Immature natural killer cell (primary cell): ENCODE results near the gene TRIP11. TPM values are rescaled to one million over a fixed set of nuclear protein-coding genes. Genes with fewer than 3 reads are reported as not detected.

ENCODE experiments used
- DNase-seq, 3 donors: peaks; one replicate each; pipeline ENCODE4 v3.0.0; 2022; ENCODE audit warnings: mixed read lengths in 1 of 3
- H3K27ac Mint-ChIP-seq, 6 donors: one replicate each; pipeline ENCODE4 v1.8.0; 2020; ENCODE audit warnings: mixed read lengths in 6 of 6, mild to moderate bottlenecking in 5 of 6, inconsistent platforms in 4 of 6, moderate library complexity in 3 of 6
- H3K27me3 Mint-ChIP-seq, 3 donors: one replicate each; pipeline ENCODE4 v1.8.0; 2020 to 2021; ENCODE audit warnings: low read depth in 3 of 3, mild to moderate bottlenecking in 3 of 3, mixed read lengths in 3 of 3, moderate library complexity in 3 of 3, inconsistent platforms in 1 of 3
- H3K36me3 Mint-ChIP-seq, 3 donors: one replicate each; pipeline ENCODE4 v1.8.0; 2020; ENCODE audit warnings: mixed read lengths in 3 of 3, inconsistent platforms in 2 of 3, mild to moderate bottlenecking in 2 of 3
- H3K4me1 Mint-ChIP-seq, 2 donors: one replicate each; pipeline ENCODE4 v1.8.0; 2020; ENCODE audit warnings: inconsistent platforms in 2 of 2, mild to moderate bottlenecking in 2 of 2, mixed read lengths in 2 of 2, moderate library complexity in 1 of 2
- H3K4me3 Mint-ChIP-seq, 5 donors: one replicate each; pipeline ENCODE4 v1.8.0; 2020; ENCODE audit warnings: mild to moderate bottlenecking in 5 of 5, mixed read lengths in 5 of 5, inconsistent platforms in 3 of 5, moderate library complexity in 3 of 5
- H3K9me3 Mint-ChIP-seq, 6 donors: one replicate each; pipeline ENCODE4 v1.8.0; 2020; ENCODE audit warnings: mild to moderate bottlenecking in 6 of 6, mixed read lengths in 6 of 6, inconsistent platforms in 4 of 6, moderate library complexity in 3 of 6
- polyA plus RNA-seq, 3 donors: library from polyadenylated mRNA; unstranded; fragments of 300-500 nt; fragmentation: Illumina TruSeq; gene quantifications; one replicate each; pipeline ENCODE4 v1.2.3, GENCODE V29; 2021

The TRIP11 gene
- polyA plus RNA-seq, 3 donors from 2014 or later = 14.3 to 62.6 (median 24.3) TPM

DNA sequence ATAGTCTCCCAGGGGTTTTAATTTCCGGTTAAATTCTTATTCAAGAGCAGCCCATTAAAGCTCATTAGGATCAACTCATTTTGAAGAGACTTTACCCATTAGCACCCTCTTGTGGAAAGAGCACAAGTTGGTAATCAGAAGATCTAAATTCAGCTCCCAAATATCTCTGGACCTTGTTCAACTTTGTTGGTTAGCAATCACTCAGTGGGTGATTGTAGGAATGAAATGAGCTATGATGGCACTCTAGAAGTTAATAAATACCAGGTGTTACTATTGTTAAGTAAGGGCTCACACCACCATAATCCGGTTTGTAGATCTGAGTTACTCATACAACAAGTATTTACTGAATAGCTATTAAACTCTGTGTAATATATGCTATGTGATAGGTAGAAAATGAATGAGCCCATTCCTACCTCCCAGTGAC, 42.9 kb downstream of the TRIP11 start:
- Mint-ChIP-seq H3K27me3 (peaks cover 0 to 2% (median 0%) of the 10 kb centered on the region in 3 donors), H3K4me1 (peaks cover 34 to 38% of the 10 kb centered on the region in 2 donors), H3K4me3 (no peak overlapping the region), H3K27ac (peak overlapping the region in 5 of 6 donors; percentile 2 to 80 (median 27)), H3K36me3 (peaks cover 19 to 30% (median 22%) of the 10 kb centered on the region in 3 donors), H3K9me3 (no peaks in the 10 kb centered on the region)
- DNase-seq = peak; percentile 15 to 40 (median 24)

DNA sequence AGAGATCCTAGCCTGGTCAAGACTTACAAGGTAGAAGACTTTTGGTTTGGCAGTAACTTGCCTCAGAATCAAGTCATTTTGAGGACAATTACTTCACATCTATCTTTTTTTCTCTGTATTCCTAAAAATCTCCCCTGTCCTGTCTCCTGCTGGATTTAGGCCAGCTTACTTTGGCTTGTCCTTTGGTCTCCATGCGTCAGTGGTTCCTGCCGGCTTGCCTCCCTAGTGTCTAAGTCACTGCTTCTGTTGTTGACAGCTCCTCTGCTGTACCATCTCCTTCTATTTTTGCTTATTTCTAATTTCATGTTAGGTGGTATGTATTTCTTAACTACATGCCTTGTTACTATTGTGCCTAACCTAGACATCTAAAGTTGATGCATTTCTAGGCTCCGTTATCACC, 52.7 kb downstream of the TRIP11 start:
- Mint-ChIP-seq H3K4me1 (peaks cover 1 to 7% of the 10 kb centered on the region in 2 donors), H3K36me3 (peaks cover 29 to 56% (median 34%) of the 10 kb centered on the region in 3 donors), H3K27ac (peak overlapping the region in 1 of 6 donors; percentile 62), H3K4me3 (no peak overlapping the region), H3K9me3 (no peaks in the 10 kb centered on the region), H3K27me3 (no peaks in the 10 kb centered on the region)
- no peak for DNase-seq

DNA sequence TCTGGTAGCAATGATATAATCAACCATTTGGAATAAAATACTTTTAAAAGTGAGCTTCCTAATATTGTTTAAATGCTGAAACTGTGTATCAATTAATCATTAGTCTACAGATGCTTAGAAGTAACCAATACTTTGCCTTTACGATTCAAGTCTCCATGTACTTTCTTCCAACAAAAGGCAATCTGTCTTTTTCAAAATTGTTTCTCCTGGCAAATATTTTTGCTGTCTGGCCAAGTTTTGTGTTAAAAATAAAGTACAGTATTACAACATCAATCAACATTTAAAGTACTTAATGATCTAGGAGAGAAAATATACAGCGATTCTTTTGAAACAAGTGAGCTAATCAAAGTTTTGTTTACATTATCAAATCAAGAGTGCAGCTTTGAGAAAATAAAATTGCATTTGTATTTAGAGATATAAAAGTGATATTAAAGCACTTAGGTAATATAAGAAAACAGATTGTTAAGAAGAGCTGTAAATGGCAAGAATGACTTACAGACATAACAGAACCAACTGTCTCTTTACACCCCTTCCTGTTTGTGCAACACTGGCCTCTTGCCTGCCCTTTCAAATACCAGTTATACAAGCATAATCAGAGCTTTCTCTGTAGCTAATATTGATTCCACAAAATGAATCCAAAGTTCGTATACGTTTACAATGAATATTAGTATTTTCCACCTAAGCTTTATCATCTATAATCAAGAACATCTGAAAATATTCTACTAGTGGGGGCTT, 54.2 kb downstream of the TRIP11 start:
- Mint-ChIP-seq H3K4me1 (peaks cover 1 to 8% of the 10 kb centered on the region in 2 donors), H3K4me3 (no peak overlapping the region), H3K27ac (peak overlapping the region in 1 of 6 donors; percentile 30), H3K36me3 (peaks cover 26 to 52% (median 30%) of the 10 kb centered on the region in 3 donors), H3K9me3 (no peaks in the 10 kb centered on the region), H3K27me3 (no peaks in the 10 kb centered on the region)
- no peak for DNase-seq

DNA sequence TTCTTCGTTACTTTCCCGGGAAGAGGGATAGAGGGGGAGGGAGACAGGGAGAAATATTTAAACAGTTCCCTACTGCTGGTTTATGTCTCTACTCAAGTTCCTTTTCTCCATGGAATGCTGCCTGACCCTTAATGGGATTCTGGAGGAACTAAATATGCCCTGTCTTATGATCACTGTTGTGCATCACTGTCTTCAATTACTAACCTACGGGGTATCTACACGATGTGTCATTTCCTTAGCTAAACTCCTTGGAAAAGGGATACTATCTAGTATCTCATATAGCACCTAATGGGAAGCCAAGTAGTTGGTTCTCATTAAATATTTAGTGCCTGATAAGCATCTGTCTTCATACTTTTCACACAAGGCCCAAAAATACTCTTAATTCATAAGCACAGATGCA, 54.9 kb downstream of the TRIP11 start:
- peaks cover 26 to 56% (median 27%) of the 10 kb centered on the region in 3 donors for H3K36me3 Mint-ChIP-seq
- peaks cover 1 to 13% of the 10 kb centered on the region in 2 donors for H3K4me1 Mint-ChIP-seq
- no peaks in the 10 kb centered on the region for H3K9me3 Mint-ChIP-seq
- H3K27me3 Mint-ChIP-seq = no peaks in the 10 kb centered on the region
- no peak overlapping the region for H3K27ac Mint-ChIP-seq
- no peak for DNase-seq
- H3K4me3 Mint-ChIP-seq = no peak overlapping the region

DNA sequence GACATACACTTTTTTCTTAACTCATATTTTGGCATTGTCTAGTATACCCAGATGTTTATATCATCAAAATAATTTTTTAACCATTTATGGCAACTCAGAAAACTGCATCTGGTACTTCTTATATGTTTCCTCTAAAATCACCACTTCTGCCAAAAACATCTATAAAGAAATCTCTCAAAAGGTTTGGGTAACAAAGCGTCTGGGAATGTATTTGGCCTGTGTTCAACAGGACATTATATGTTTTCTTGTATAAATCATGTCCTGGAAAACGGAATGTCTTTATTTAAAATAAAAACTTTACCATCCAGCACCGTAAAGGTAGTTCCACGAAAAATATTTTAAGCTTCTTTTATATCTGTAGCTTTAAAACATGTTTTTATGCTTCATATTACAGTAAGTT, 56.3 kb downstream of the TRIP11 start:
- no peak overlapping the region for H3K4me3 Mint-ChIP-seq
- no peak for DNase-seq
- peaks cover 26 to 54% (median 27%) of the 10 kb centered on the region in 3 donors for H3K36me3 Mint-ChIP-seq
- no peak overlapping the region for H3K27ac Mint-ChIP-seq
- H3K9me3 Mint-ChIP-seq = no peaks in the 10 kb centered on the region
- H3K4me1 Mint-ChIP-seq = peaks cover 0 to 9% of the 10 kb centered on the region in 2 donors
- H3K27me3 Mint-ChIP-seq = no peaks in the 10 kb centered on the region

DNA sequence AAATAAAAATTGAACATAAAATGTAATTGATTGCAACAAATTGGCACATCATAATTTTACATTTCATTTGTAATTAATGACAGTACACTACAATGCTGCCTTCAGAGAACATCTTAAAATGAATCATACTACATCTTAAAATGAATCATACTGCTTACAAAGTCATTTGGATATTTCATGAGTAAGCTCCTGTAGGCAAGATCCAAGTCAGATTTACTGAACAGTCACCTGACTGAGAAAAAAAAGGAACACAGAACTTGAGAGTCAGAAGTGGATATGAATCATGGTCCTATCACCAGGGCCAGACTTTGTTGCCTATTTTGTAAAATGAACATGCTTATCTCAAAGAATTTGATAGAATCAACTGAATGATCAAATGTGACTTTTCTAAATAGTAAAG, 59.7 kb downstream of the TRIP11 start:
- DNase-seq = no peak
- Mint-ChIP-seq H3K27ac (peak overlapping the region in 1 of 6 donors; percentile 43), H3K36me3 (peaks cover 11 to 44% (median 18%) of the 10 kb centered on the region in 3 donors)

DNA sequence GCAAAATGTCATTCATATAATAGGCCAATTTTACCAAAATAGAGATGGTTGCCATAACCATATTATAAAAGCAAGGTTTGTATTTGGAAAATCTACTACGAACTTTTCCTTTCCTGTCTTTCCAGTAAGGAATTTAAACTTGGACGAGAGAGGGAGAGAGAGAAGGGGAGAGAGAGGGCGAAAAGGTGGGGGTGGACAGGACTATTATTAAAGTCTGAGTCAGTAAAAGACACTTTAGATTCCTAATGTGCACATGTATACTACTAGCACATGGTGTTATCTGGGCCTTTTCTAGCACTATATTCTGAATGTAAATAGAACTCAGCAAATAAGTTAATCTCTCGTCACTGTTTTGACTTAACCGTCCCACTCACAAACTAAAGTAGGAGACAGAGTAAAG, 62.0 kb downstream of the TRIP11 start:
- H3K36me3 Mint-ChIP-seq = peaks cover 11 to 37% (median 14%) of the 10 kb centered on the region in 3 donors
- peak overlapping the region in 1 of 6 donors; percentile 55 for H3K27ac Mint-ChIP-seq
- peaks cover 0 to 6% of the 10 kb centered on the region in 2 donors for H3K4me1 Mint-ChIP-seq
- no peak for DNase-seq
- H3K4me3 Mint-ChIP-seq = no peak overlapping the region
- no peaks in the 10 kb centered on the region for H3K27me3 Mint-ChIP-seq
- no peaks in the 10 kb centered on the region for H3K9me3 Mint-ChIP-seq

More for the DNA sequence above, 59.7 kb downstream of the TRIP11 start:
- H3K27me3 Mint-ChIP-seq = no peaks in the 10 kb centered on the region
- H3K9me3 Mint-ChIP-seq = no peaks in the 10 kb centered on the region
- H3K4me3 Mint-ChIP-seq = no peak overlapping the region
- peaks cover 0 to 6% of the 10 kb centered on the region in 2 donors for H3K4me1 Mint-ChIP-seq

DNA sequence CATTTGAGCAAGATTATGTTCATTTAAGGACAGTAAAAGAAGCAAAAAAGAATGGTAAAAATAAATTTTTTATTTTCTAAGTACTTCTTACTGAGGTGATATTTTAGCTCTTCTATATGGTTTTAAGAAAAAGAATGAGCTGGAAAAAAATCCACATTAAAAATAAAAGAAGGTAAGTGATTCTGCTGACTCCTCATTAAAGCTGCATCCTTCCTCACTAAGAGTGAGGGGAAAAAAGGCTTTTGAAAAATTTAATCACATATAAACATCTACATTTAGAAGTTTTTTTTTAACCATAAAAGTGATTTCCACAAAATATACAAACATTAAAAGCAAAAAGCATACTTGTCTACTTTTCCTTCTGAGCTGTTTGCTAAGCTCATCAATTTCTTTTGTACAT, 64.1 kb downstream of the TRIP11 start:
- no peak overlapping the region for H3K4me3 Mint-ChIP-seq
- H3K9me3 Mint-ChIP-seq = no peaks in the 10 kb centered on the region
- DNase-seq = no peak
- H3K27me3 Mint-ChIP-seq = peaks cover 0 to 3% (median 0%) of the 10 kb centered on the region in 3 donors
- peaks cover 0 to 6% of the 10 kb centered on the region in 2 donors for H3K4me1 Mint-ChIP-seq
- no peak overlapping the region for H3K27ac Mint-ChIP-seq
- H3K36me3 Mint-ChIP-seq = peaks cover 13 to 39% (median 16%) of the 10 kb centered on the region in 3 donors

DNA sequence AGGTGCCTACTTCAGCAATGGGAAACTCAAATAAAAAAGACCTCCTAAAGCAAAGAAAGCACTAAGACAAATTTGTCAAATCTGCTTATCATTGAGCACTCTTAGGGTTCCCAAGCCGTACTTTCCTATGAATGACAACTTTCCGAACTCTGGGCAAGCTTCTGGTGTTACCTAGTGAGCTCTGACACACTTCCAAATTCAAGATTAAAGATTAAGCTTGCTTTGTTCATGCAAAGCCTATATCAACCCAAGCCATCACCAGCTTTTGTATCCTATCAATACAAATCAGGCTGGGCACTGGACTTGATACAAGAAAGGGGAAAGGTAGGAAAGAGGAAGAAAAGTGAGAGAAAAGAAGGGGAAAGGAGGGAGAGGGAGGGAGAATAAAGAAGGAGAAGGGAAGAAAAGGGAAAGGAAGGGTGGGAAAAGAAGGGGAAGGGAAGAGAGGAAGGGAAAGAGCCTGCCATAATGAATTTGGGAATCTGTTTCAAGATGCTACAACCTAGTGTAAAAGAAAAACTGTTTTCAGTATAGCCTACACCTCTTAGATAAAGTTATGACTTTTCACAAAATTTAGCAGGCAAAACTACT, 68.6 kb downstream of the TRIP11 start:
- no peak overlapping the region for H3K27ac Mint-ChIP-seq
- H3K9me3 Mint-ChIP-seq = no peaks in the 10 kb centered on the region
- no peak overlapping the region for H3K4me3 Mint-ChIP-seq
- H3K27me3 Mint-ChIP-seq = peaks cover 0 to 3% (median 0%) of the 10 kb centered on the region in 3 donors
- no peak for DNase-seq
- H3K4me1 Mint-ChIP-seq = peaks cover 13 to 22% of the 10 kb centered on the region in 2 donors
- peaks cover 17 to 43% (median 22%) of the 10 kb centered on the region in 3 donors for H3K36me3 Mint-ChIP-seq

DNA sequence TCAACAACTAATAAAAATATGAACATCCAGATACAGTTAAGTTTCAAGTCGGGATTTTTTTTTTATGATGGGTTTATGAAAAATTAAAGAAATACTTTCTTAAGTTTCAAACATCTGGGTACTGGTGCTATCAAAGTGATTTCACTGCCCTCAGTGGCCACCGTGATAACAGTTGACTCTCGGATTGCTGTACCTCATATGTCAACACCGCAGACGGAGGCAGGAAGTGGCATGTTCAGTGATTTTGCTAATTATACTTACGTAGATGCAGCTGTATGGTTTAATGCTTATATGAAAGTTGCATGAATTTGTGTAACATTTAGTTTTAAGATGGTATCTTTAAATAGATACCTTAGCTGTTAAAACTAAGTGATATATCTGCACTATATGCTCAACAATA, 71.6 kb downstream of the TRIP11 start:
- Mint-ChIP-seq H3K27ac (peak overlapping the region in 5 of 6 donors; percentile 48 to 79 (median 66)), H3K9me3 (no peaks in the 10 kb centered on the region), H3K36me3 (peaks cover 8 to 29% (median 13%) of the 10 kb centered on the region in 3 donors), H3K4me1 (peaks cover 13 to 22% of the 10 kb centered on the region in 2 donors), H3K4me3 (peak overlapping the region in 1 of 5 donors; percentile 5), H3K27me3 (peaks cover 0 to 3% (median 0%) of the 10 kb centered on the region in 3 donors)
- DNase-seq = peak; percentile 17 to 48 (median 26)

DNA sequence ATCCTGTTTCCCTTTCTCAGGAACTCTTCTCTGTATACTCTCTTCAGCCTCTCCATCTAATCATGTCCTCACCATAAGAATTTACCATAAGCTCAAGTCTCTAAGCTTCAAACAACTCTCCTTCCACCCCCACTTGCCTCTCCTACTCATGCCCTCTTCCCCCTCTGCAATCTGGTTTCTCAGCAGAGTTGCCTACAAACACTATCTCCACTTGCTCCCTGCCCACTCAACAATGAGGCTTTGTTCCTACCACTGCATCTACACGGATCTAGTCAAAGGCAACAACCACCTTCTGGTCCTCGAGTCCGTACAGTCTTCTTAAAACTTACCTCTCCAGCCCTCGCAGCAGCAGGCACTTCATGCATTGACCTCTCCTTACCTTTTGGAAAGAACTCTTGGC, 75.1 kb downstream of the TRIP11 start:
- Mint-ChIP-seq H3K27ac (no peak overlapping the region), H3K36me3 (peaks cover 4 to 20% (median 9%) of the 10 kb centered on the region in 3 donors), H3K27me3 (peaks cover 0 to 2% (median 0%) of the 10 kb centered on the region in 3 donors), H3K4me3 (no peak overlapping the region), H3K9me3 (no peaks in the 10 kb centered on the region), H3K4me1 (peaks cover 13 to 22% of the 10 kb centered on the region in 2 donors)
- DNase-seq = no peak

DNA sequence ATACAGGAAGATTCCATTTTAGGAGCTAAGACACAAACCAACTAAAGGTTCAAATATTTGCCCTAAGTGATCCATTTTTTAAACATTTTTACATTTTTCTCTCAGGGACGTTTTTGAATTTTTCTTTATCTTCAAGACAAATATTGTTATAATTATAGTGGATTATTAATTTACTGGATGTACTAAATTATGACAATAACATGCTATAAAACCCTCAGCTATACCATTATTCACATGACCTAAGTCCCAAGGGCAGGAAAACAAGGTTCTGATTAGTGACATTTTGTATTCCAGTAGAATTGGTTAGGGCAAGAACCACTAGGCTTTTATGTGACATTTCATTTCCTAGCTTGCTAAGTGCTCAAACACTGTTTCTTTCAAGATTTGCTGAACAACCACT, 75.8 kb downstream of the TRIP11 start:
- no peak overlapping the region for H3K4me3 Mint-ChIP-seq
- no peak overlapping the region for H3K27ac Mint-ChIP-seq
- no peaks in the 10 kb centered on the region for H3K9me3 Mint-ChIP-seq
- peaks cover 0 to 2% (median 0%) of the 10 kb centered on the region in 3 donors for H3K27me3 Mint-ChIP-seq
- peaks cover 12 to 17% of the 10 kb centered on the region in 2 donors for H3K4me1 Mint-ChIP-seq
- DNase-seq = no peak
- peaks cover 4 to 14% (median 6%) of the 10 kb centered on the region in 3 donors for H3K36me3 Mint-ChIP-seq

DNA sequence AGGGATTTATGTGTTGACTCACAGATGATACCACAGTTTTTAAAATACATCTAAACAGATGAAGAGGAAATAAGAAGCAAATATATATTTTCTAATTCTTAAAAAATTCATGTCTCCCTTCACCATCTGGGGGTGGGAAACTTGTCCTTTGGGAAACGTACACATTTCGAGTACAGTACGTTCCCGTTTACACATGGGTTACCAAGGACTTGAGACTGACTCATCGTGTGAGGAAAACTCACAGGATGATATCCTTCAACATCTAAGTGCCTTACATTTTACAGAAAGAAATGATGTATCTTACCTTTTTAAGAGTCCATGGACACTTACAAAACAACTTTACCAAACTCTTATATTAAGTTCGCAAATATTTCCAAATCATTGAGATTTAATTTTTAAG, 76.4 kb downstream of the TRIP11 start:
- Mint-ChIP-seq H3K36me3 (peaks cover 1 to 8% (median 3%) of the 10 kb centered on the region in 3 donors), H3K27ac (no peak overlapping the region), H3K4me1 (peaks cover 7 to 11% of the 10 kb centered on the region in 2 donors), H3K27me3 (peaks cover 0 to 2% (median 0%) of the 10 kb centered on the region in 3 donors), H3K9me3 (no peaks in the 10 kb centered on the region), H3K4me3 (no peak overlapping the region)
- no peak for DNase-seq
